HAP-1 (cell line): ENCODE results near the gene DOP1A.
"Not testable (repeated sequence)": the region's sequence is repeated elsewhere in the genome, so short reads cannot be mapped to it uniquely, and the experiment has no call there.

Experiments used
- DNase-seq, 2 experiments: peaks; one replicate each; pipeline ENCODE4 v3.0.0-alpha.2; 2016 to 2020; ENCODE audit warnings: low spot score in 2 of 2
- H3K27me3 ChIP-seq: fragments of 250-450 bp; sonication (Bioruptor Pico); 2 replicates; pipeline ENCODE4 v1.5.1; 2020; ENCODE audit warnings: low read depth, mild to moderate bottlenecking, moderate library complexity
- H3K36me3 ChIP-seq: fragments of 250-450 bp; sonication (Bioruptor Pico); replicated peaks from 2 replicates; pipeline ENCODE4 v1.5.1; 2020; ENCODE audit warnings: mild to moderate bottlenecking
- H3K4me1 ChIP-seq: fragments of 250-450 bp; sonication (Bioruptor Pico); 2 replicates; pipeline ENCODE4 v1.5.1; 2020; ENCODE audit warnings: mild to moderate bottlenecking
- H3K4me3 ChIP-seq: fragments of 250-450 bp; sonication (Bioruptor Pico); 2 replicates; pipeline ENCODE4 v1.5.1; 2020; ENCODE audit warnings: mild to moderate bottlenecking, moderate library complexity
- H3K9me3 ChIP-seq: fragments of 250-450 bp; sonication (Bioruptor Pico); 2 replicates; pipeline ENCODE4 v1.5.1; 2020; ENCODE audit warnings: mild to moderate bottlenecking, moderate library complexity
- in situ Hi-C: fragments of 300-500 bp; cut with MboI; formaldehyde crosslinking; loops from 3 replicates; pipeline ENCODE4 v1.14.3; 2020; ENCODE audit warnings: low sequenced_read_pairs, inconsistent platforms, mixed read lengths

The DOP1A gene

GRCh38 chr6:83182114-83182513 lies 114.6 kb downstream of the DOP1A start:
- Histone ChIP-seq H3K4me3 (no peak overlapping the region), H3K36me3 (peaks cover 59% of the 10 kb centered on the region), H3K9me3 (no peaks in the 10 kb centered on the region), H3K4me1 (peaks cover 7% of the 10 kb centered on the region), H3K27me3 (no peaks in the 10 kb centered on the region)
- DNase-seq, result no peak
- in situ Hi-C loops, result no loop called here

GRCh38 chr6:83183082-83183828 lies 115.8 kb downstream of the DOP1A start:
- Histone ChIP-seq H3K36me3 (peaks cover 69% of the 10 kb centered on the region), H3K4me3 (no peak overlapping the region), H3K9me3 (no peaks in the 10 kb centered on the region), H3K27me3 (no peaks in the 10 kb centered on the region), H3K4me1 (peaks cover 7% of the 10 kb centered on the region)
- in situ Hi-C loops, result no loop called here
- no peak for DNase-seq

GRCh38 chr6:83185096-83185495 lies 117.6 kb downstream of the DOP1A start:
- Histone ChIP-seq H3K4me3 (no peak overlapping the region), H3K36me3 (peaks cover 72% of the 10 kb centered on the region), H3K4me1 (peaks cover 7% of the 10 kb centered on the region), H3K27me3 (no peaks in the 10 kb centered on the region), H3K9me3 (no peaks in the 10 kb centered on the region)
- in situ Hi-C loops, result no loop called here
- no peak for DNase-seq

GRCh38 chr6:83188501-83188900 lies 121.0 kb downstream of the DOP1A start:
- no peak for DNase-seq
- in situ Hi-C loops, result no loop called here
- Histone ChIP-seq H3K36me3 (peaks cover 53% of the 10 kb centered on the region), H3K27me3 (no peaks in the 10 kb centered on the region), H3K9me3 (no peaks in the 10 kb centered on the region), H3K4me3 (no peak overlapping the region), H3K4me1 (peaks cover 6% of the 10 kb centered on the region; the same call in 1 of the 2 replicates)

GRCh38 chr6:83190626-83191025 lies 123.2 kb downstream of the DOP1A start:
- no peak overlapping the region for H3K4me3 ChIP-seq
- H3K36me3 ChIP-seq, result peaks cover 39% of the 10 kb centered on the region

GRCh38 chr6:83191974-83192373 lies 124.5 kb downstream of the DOP1A start:
- in situ Hi-C loops, result not testable (repeated sequence)

More at GRCh38 chr6:83190626-83191025, 123.2 kb downstream of the DOP1A start:
- H3K27me3 ChIP-seq, result no peaks in the 10 kb centered on the region
- no peaks in the 10 kb centered on the region for H3K9me3 ChIP-seq
- in situ Hi-C loops, result no loop called here
- peaks cover 12% of the 10 kb centered on the region for H3K4me1 ChIP-seq
- no peak for DNase-seq

GRCh38 chr6:83192456-83192855 lies 125.0 kb downstream of the DOP1A start:
- Histone ChIP-seq H3K27me3 (no peaks in the 10 kb centered on the region), H3K36me3 (peaks cover 34% of the 10 kb centered on the region), H3K4me1 (peaks cover 12% of the 10 kb centered on the region), H3K9me3 (no peaks in the 10 kb centered on the region), H3K4me3 (peak overlapping the region; percentile 91)
- DNase-seq, result no peak
- in situ Hi-C loops, result no loop called here

More at GRCh38 chr6:83191974-83192373, 124.5 kb downstream of the DOP1A start:
- not testable (repeated sequence) for H3K27me3 ChIP-seq, DNase-seq, H3K9me3 ChIP-seq
- Histone ChIP-seq H3K4me3 (peak overlapping the region; percentile 91), H3K36me3 (peaks cover 37% of the 10 kb centered on the region), H3K4me1 (peaks cover 12% of the 10 kb centered on the region)

- Histone ChIP-seq H3K4me1 (peaks cover 12% of the 10 kb centered on the region), H3K4me3 (peak within 1 kb of the TSS; percentile 91), H3K27me3 (no peaks in the 10 kb centered on the region), H3K36me3 (peaks cover 29% of the 10 kb centered on the region), H3K9me3 (no peaks in the 10 kb centered on the region)
- peak; percentile 84 to 94 for DNase-seq
- in situ Hi-C loops, result no loop called here
These were observed 125.6 kb downstream of the DOP1A start, which contains the start of the genes PGM3 and RWDD2A for GRCh38 chr6:83192871-83193746. Gene PGM3, minus strand, starts transcription at chr6:83193265. Its CDS starts 2,253 bp downstream, at chr6:83191012. Gene RWDD2A, plus strand, starts transcription at chr6:83193357. Its CDS starts 1,095 bp downstream, at chr6:83194452.

GRCh38 chr6:83193747-83194566 lies 126.5 kb downstream of the DOP1A start:
- Histone ChIP-seq H3K27me3 (no peaks in the 10 kb centered on the region), H3K36me3 (peaks cover 20% of the 10 kb centered on the region), H3K4me1 (peaks cover 12% of the 10 kb centered on the region), H3K9me3 (no peaks in the 10 kb centered on the region), H3K4me3 (peak overlapping the region; percentile 91)
- peak; percentile 35 to 77 for DNase-seq
- in situ Hi-C loops, result no loop called here

- peaks cover 14% of the 10 kb centered on the region; the same call in 1 of the 2 replicates for H3K36me3 ChIP-seq
- no peaks in the 10 kb centered on the region for H3K27me3 ChIP-seq
- DNase-seq, result no peak
- no peak overlapping the region for H3K4me3 ChIP-seq
- no peaks in the 10 kb centered on the region for H3K9me3 ChIP-seq
- peaks cover 6% of the 10 kb centered on the region for H3K4me1 ChIP-seq
- in situ Hi-C loops, result no loop called here
These were observed 131.2 kb downstream of the DOP1A start for GRCh38 chr6:83198486-83199172.

- no peaks in the 10 kb centered on the region for H3K27me3 ChIP-seq
- no peak overlapping the region for H3K4me3 ChIP-seq
- peaks cover 14% of the 10 kb centered on the region; the same call in 1 of the 2 replicates for H3K36me3 ChIP-seq
- no peak for DNase-seq
- peaks cover 5% of the 10 kb centered on the region for H3K4me1 ChIP-seq
- in situ Hi-C loops, result no loop called here
- no peaks in the 10 kb centered on the region for H3K9me3 ChIP-seq
These were observed 131.8 kb downstream of the DOP1A start for GRCh38 chr6:83199173-83199862.

- H3K27me3 ChIP-seq, result no peaks in the 10 kb centered on the region
- no peak for DNase-seq
- no peaks in the 10 kb centered on the region; the same call in 1 of the 2 replicates for H3K4me1 ChIP-seq
- in situ Hi-C loops, result no loop called here
- H3K4me3 ChIP-seq, result no peak overlapping the region
- H3K36me3 ChIP-seq, result peaks cover 14% of the 10 kb centered on the region; the same call in 1 of the 2 replicates
- no peaks in the 10 kb centered on the region for H3K9me3 ChIP-seq
These were observed 132.4 kb downstream of the DOP1A start for GRCh38 chr6:83199863-83200225.
